NCI-H510A (cell line): ENCODE data around the gene RAD50.
"Not testable (repeated sequence)": the region's sequence is repeated elsewhere in the genome, so short reads cannot be mapped to it uniquely, and the experiment has no call there.

Experiments
- DNase-seq: peaks from one replicate; lab custom pipeline; 2025; lab: John Stamatoyannopoulos, UW

RAD50 gene

GRCh38 chr5:132633587-132633986 lies 76.8 kb downstream of the RAD50 start:
- DNase-seq = not testable (repeated sequence)

GRCh38 chr5:132635873-132636272 lies 79.1 kb downstream of the RAD50 start:
- no peak for DNase-seq

- DNase-seq = no peak
Measured at GRCh38 chr5:132637241-132637640, 80.5 kb downstream of the RAD50 start.

- no peak for DNase-seq
Measured at GRCh38 chr5:132639706-132640130, 82.9 kb downstream of the RAD50 start.

GRCh38 chr5:132640613-132641012 lies 83.8 kb downstream of the RAD50 start:
- no peak for DNase-seq

GRCh38 chr5:132641241-132641723 lies 84.5 kb downstream of the RAD50 start:
- DNase-seq = no peak

GRCh38 chr5:132641841-132642240 lies 85.1 kb downstream of the RAD50 start:
- DNase-seq = no peak

GRCh38 chr5:132644177-132644576 lies 87.4 kb downstream of the RAD50 start:
- no peak for DNase-seq

GRCh38 chr5:132646583-132647266 lies 89.9 kb downstream of the RAD50 start:
- no peak for DNase-seq

GRCh38 chr5:132647473-132647872 lies 90.7 kb downstream of the RAD50 start:
- DNase-seq = no peak

- DNase-seq = no peak
Measured at GRCh38 chr5:132648355-132648754, 91.6 kb downstream of the RAD50 start.

- DNase-seq = no peak
Measured at GRCh38 chr5:132651838-132652469, 95.2 kb downstream of the RAD50 start.

GRCh38 chr5:132653716-132654115 lies 96.9 kb downstream of the RAD50 start:
- DNase-seq = no peak

GRCh38 chr5:132655821-132656773 lies 99.3 kb downstream of the RAD50 start:
- DNase-seq = no peak

- no peak for DNase-seq
Measured at GRCh38 chr5:132656774-132657355, 100.1 kb downstream of the RAD50 start.

GRCh38 chr5:132657676-132658380 lies 101.1 kb downstream of the RAD50 start, which contains the start of gene IL13:
Gene IL13, plus strand, starts transcription at chr5:132658173. Its CDS starts 14 bp downstream, at chr5:132658187.
- no peak for DNase-seq

GRCh38 chr5:132658381-132659302 lies 101.9 kb downstream of the RAD50 start:
- DNase-seq = no peak

GRCh38 chr5:132659598-132660493 lies 103.1 kb downstream of the RAD50 start:
- no peak for DNase-seq
